ENCODE results near the gene CPLANE1.
"Not testable (repeated sequence)": the region's sequence is repeated elsewhere in the genome, so short reads cannot be mapped to it uniquely, and the experiment has no call there.

Gene CPLANE1

DNA sequence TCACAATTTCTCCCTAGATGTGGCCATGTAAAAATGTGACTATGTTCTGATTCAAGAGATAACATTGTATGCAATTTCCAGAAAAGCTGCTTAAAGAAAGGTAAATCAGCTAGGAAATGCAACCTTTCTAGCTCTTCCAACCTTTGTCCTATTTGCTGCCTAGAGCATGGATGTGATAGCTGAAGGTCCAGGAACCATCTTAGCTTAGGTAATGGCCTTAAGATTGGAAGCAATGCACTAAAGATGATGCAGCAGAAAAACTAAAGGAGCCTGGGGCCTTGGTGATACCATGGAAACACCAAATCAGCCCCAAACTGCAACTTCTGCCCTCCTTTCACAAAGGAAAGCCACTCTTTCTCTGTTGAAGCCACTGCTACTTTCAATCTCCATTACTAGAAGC, 27.0 kb downstream of the CPLANE1 start:
- no peak for DNase-seq (ENCODE audit: low read depth)

GRCh38 chr5:37220426-37220825, 28.8 kb downstream of the CPLANE1 start:
- H3K4me3 ChIP-seq (ENCODE audit: low read length); DNase-seq (ENCODE audit: low read depth): not testable (repeated sequence)

More for the DNA sequence above, 27.0 kb downstream of the CPLANE1 start:
- no peak overlapping the region for H3K4me3 ChIP-seq (ENCODE audit: low read length)
- TF ChIP-seq CTCF (conservative IDR thresholded peaks at IDR 0.05; ENCODE audit: low read length) = no peak

DNA sequence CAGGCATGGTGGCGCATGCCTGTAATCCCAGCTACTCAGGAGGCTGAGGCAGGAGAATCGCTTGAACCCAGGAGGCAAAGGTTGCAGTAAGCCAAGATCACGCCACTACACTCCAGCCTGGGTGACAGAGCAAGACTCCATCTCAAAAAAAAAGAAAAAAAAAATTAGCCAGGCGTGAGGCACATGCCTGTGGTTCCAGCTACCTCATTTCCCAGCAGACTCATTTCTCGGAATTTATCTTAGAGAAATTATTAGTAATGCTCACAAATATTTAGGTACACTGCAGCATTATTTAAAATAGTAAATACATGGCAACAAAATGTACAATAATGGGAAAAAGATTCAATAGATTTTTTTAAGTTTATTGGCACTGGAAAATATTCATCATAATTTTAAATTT, 29.8 kb downstream of the CPLANE1 start:
- DNase-seq (ENCODE audit: low read depth) = peak; percentile 39
- H3K4me3 ChIP-seq (ENCODE audit: low read length) = not testable (repeated sequence)

DNA sequence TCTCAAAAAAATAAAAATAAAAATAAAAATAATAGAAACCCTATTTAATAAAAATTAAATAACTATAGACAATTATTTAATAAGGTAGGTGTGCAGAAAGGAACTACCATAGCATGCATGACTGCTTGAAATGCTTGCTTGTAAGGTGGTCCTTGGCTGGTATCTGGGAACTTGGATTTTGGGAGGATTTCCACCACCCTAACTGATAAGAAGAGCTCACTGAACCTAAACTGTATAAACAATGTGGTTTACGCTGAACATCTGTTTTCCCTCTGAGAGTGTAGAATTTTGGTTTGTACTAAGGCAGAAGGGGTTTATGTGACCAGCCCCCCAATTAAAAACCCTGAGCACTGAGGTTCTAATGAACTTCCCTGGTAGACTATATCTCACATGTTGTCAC, 31.2 kb downstream of the CPLANE1 start:
- no peak for TF ChIP-seq CTCF (conservative IDR thresholded peaks at IDR 0.05; ENCODE audit: low read length)
- H3K4me3 ChIP-seq (ENCODE audit: low read length) = no peak overlapping the region
- DNase-seq (ENCODE audit: low read depth) = no peak

DNA sequence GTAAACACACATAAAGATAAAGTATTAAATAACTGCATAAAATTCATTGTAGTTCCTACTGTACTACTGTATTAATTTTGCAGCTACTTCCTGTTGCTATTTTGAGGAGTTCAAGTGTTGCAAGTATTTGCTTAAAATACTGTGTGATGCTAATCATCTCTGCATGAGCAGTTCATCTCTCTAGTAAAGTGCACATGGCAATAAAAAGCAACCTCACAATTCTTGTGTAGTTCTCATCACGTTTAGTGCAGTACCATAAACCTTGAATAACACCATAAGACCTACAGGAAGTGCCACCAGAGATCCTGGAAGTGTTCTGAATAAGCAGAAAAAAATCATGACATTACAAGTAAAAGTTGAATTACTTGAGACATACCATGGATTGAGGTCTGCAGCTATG, 34.6 kb downstream of the CPLANE1 start:
- no peak overlapping the region for H3K4me3 ChIP-seq (ENCODE audit: low read length)
- TF ChIP-seq CTCF (conservative IDR thresholded peaks at IDR 0.05; ENCODE audit: low read length) = no peak
- DNase-seq (ENCODE audit: low read depth) = no peak

DNA sequence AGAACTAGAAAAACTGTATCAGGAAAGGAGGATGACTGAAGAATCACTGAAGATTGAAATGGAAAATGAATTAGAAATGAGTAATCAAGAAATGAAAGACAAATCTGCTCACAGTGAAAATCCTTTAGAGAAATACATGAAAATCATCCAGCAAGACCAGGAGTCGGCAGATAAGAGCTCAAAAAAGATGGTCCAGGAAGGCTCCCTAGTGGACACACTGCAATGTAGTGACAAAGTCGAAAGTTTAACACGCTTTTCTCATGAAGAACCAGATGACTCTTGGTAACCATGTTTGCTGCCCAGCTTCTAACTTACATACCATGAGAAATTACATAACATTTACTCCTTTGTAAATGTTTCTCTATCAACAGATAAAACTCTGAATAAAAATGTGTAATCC, 37.1 kb downstream of the CPLANE1 start:
- no peak for DNase-seq (ENCODE audit: low read depth)

GRCh38 chr5:37211661-37212060, 37.5 kb downstream of the CPLANE1 start:
- H3K4me3 ChIP-seq (ENCODE audit: low read length) = no peak overlapping the region
- TF ChIP-seq CTCF (conservative IDR thresholded peaks at IDR 0.05; ENCODE audit: low read length) = no peak
- no peak for DNase-seq (ENCODE audit: low read depth)

More for the DNA sequence above, 37.1 kb downstream of the CPLANE1 start:
- no peak overlapping the region for H3K4me3 ChIP-seq (ENCODE audit: low read length)
- no peak for TF ChIP-seq CTCF (conservative IDR thresholded peaks at IDR 0.05; ENCODE audit: low read length)

- peak; percentile 31 for DNase-seq (ENCODE audit: low read depth)
- H3K4me3 ChIP-seq (ENCODE audit: low read length) = peak overlapping the region; percentile 39
- no peak for TF ChIP-seq CTCF (conservative IDR thresholded peaks at IDR 0.05; ENCODE audit: low read length)
These were observed 40.0 kb downstream of the CPLANE1 start for GRCh38 chr5:37208883-37209797.

Data from AG10803 (cell line).